HepG2 (cell line): ENCODE data around the gene XRCC3. TPM values are rescaled to one million over a fixed set of nuclear protein-coding genes. Genes with fewer than 3 reads are reported as not detected.

Experiments
- ATAC-seq: fragments of 200-7000 bp; cut with Tn5 transposase; 3 replicates; pipeline ENCODE4 v1.9.1; 2020; ENCODE audit warnings: mild to moderate bottlenecking, moderate library complexity
- BruUV-seq: library from RNA; stranded (reverse); fragments of 400-500 nt; replicated peaks from 2 replicates; lab custom pipeline; 2021; lab: Mats Ljungman, UMichigan
- CTCF ChIA-PET: fragments of 300-600 bp; formaldehyde crosslinking; extraction: SDS; loops from one replicate; lab custom pipeline; 2021; ENCODE audit warnings: low total read pairs, inconsistent platforms, low intra/inter-chr PET ratio; lab: Yijun Ruan, JAX
- POLR2A ChIA-PET: fragments of 350-600 bp; sonication (Branson Sonifier 250); formaldehyde crosslinking; loops from one replicate; lab custom pipeline; 2020; ENCODE audit warnings: antibody characterized with exemption, inconsistent platforms; lab: Yijun Ruan, JAX
- DNase-seq: peaks from one replicate; pipeline ENCODE4 v3.0.0-alpha.2; 2015; ENCODE audit warnings: low spot score
- FAIRE-seq: peaks from 3 replicates; lab custom pipeline; 2011; peaks lifted over from hg19 to GRCh38; lab: Jason Lieb, UNC
- H2AFZ ChIP-seq: one replicate; pipeline ENCODE4 v1.6.1; 2011; ENCODE audit warnings: low read length, inconsistent platforms
- H3K27ac ChIP-seq: fragments of 300-600 bp; 3 replicates; pipeline ENCODE4 v1.8.0; 2011; ENCODE audit warnings: mixed run types, mild to moderate bottlenecking, mixed read lengths, low read length, inconsistent platforms; ENCODE audit not compliant: insufficient read depth; ENCODE audit errors: extremely low read length
- H3K27me3 ChIP-seq, 2 experiments: fragments of 200-600 bp in 1 of 2; 2 replicates in 1 of 2; 3 replicates in 1 of 2; pipeline versions ENCODE4 v1.6.0 to v1.8.0; 2011; ENCODE audit warnings: low read length in 2 of 2, mild to moderate bottlenecking in 2 of 2, moderate library complexity in 2 of 2, inconsistent platforms in 1 of 2; ENCODE audit not compliant: insufficient read depth in 2 of 2, control insufficient read depth in 1 of 2
- H3K36me3 ChIP-seq, 2 experiments: fragments of 200-600 bp in 1 of 2; replicated peaks in 1 of 2; 2 replicates in 1 of 2; 3 replicates in 1 of 2; pipeline versions ENCODE4 v1.5.1 to v1.8.0; 2011; ENCODE audit warnings: low read length in 2 of 2, inconsistent platforms in 1 of 2; ENCODE audit not compliant: insufficient read depth in 2 of 2, control insufficient read depth in 1 of 2
- H3K4me1 ChIP-seq: 2 replicates; pipeline ENCODE4 v1.5.1; 2012; ENCODE audit warnings: low read length, inconsistent platforms; ENCODE audit not compliant: insufficient read depth
- H3K4me2 ChIP-seq: 2 replicates; pipeline ENCODE4 v1.6.0; 2011; ENCODE audit warnings: low read depth, low read length, inconsistent platforms
- H3K4me3 ChIP-seq, 3 experiments: fragments of 200-600 bp in 1 of 3; sonication (generic), shearing (Covaris generic) in 1 of 3; replicated peaks in 1 of 3; 2 replicates each; pipeline ENCODE4 v1.5.1; 2011 to 2016; ENCODE audit warnings: low read length in 3 of 3, inconsistent platforms in 2 of 3, low read depth in 2 of 3, mild to moderate bottlenecking in 2 of 3, control low read depth in 1 of 3, mixed read lengths in 1 of 3; ENCODE audit not compliant: insufficient read depth in 1 of 3
- H3K79me2 ChIP-seq: one replicate; pipeline ENCODE4 v1.6.1; 2011; ENCODE audit warnings: low read length, inconsistent platforms; ENCODE audit not compliant: insufficient read depth
- H3K9ac ChIP-seq: 2 replicates; pipeline ENCODE4 v1.6.0; 2011; ENCODE audit warnings: mild to moderate bottlenecking, low read depth, low read length, inconsistent platforms; ENCODE audit not compliant: insufficient read depth
- H3K9me3 ChIP-seq: 2 replicates; pipeline ENCODE4 v1.5.1; 2012; ENCODE audit warnings: mild to moderate bottlenecking, low read length
- H4K20me1 ChIP-seq: 2 replicates; pipeline ENCODE4 v1.6.0; 2011; ENCODE audit warnings: inconsistent platforms, mild to moderate bottlenecking, low read length, moderate library complexity; ENCODE audit not compliant: insufficient read depth
- AGO2 ChIP-seq: fragments of 200-400 bp; formaldehyde crosslinking; optimal IDR thresholded peaks from 2 replicates; pipeline ENCODE3; 2017; ENCODE audit warnings: mild to moderate bottlenecking, low read depth, low read length, moderate library complexity
- CREB3 ChIP-seq: sonication (generic); formaldehyde crosslinking; IDR thresholded peaks from 2 replicates; pipeline ENCODE4 v1.5.0; 2020; ENCODE audit warnings: missing genetic modification reagents
- KAT2B ChIP-seq: fragments of 150-350 bp; IDR thresholded peaks from 2 replicates; pipeline ENCODE4 v1.6.1; 2014; ENCODE audit warnings: low read depth, low read length, borderline replicate concordance
- KAT8 ChIP-seq: IDR thresholded peaks from 2 replicates; pipeline ENCODE4 v1.6.1; 2016; ENCODE audit warnings: missing genetic modification reagents, missing compliant biosample characterization
- MTF1 ChIP-seq: sonication (generic); formaldehyde crosslinking; IDR thresholded peaks from 2 replicates; pipeline ENCODE4 v1.5.0; 2020; ENCODE audit warnings: missing genetic modification reagents
- RARG ChIP-seq: sonication (generic); formaldehyde crosslinking; IDR thresholded peaks from 2 replicates; pipeline ENCODE4 v1.4.0; 2020; ENCODE audit warnings: low read depth, mild to moderate bottlenecking, missing genetic modification reagents
- REL ChIP-seq: sonication (generic); formaldehyde crosslinking; conservative IDR thresholded peaks from 2 replicates; pipeline ENCODE4 v1.8.0; 2022; ENCODE audit warnings: mild to moderate bottlenecking, missing genetic modification reagents, moderate library complexity
- RXRB ChIP-seq: IDR thresholded peaks from 2 replicates; pipeline ENCODE4 v1.6.1; 2016; ENCODE audit warnings: borderline replicate concordance, missing genetic modification reagents, missing compliant biosample characterization
- ZFP90 ChIP-seq: sonication (generic); formaldehyde crosslinking; IDR thresholded peaks from 2 replicates; pipeline ENCODE4 v1.8.0; 2022; ENCODE audit warnings: missing genetic modification reagents, mild to moderate bottlenecking, inconsistent platforms, borderline replicate concordance
- ZNF567 ChIP-seq: sonication (generic); formaldehyde crosslinking; IDR thresholded peaks from 2 replicates; pipeline ENCODE4 v1.8.1; 2023; ENCODE audit warnings: mild to moderate bottlenecking, missing genetic modification reagents, borderline replicate concordance
- ZNF772 ChIP-seq: sonication (generic); formaldehyde crosslinking; IDR thresholded peaks from 2 replicates; pipeline ENCODE4 v1.5.0; 2020; ENCODE audit warnings: mild to moderate bottlenecking, missing genetic modification reagents
- ZSCAN29 ChIP-seq: sonication (generic); formaldehyde crosslinking; conservative IDR thresholded peaks from 2 replicates; pipeline ENCODE4 v1.4.0; 2020; ENCODE audit warnings: mild to moderate bottlenecking, missing genetic modification reagents
- WGBS: methylation state at CpG from one replicate; pipeline ENCODE4 v1.1.6; 2017; ENCODE audit warnings: low lambda C conversion rate; 5-methylcytosine and 5-hydroxymethylcytosine counted together
- in situ Hi-C: cut with HindIII; loops from 2 replicates; pipeline ENCODE4 v1.10.0; 2017; ENCODE audit warnings: low pct_unique_long_range_greater_than_20kb; ENCODE audit not compliant: extremely low pct_ligation_motif_present
- intact Hi-C: fragments of 100-400 bp; cut with micrococcal nuclease; formaldehyde crosslinking; loops from one replicate; pipeline ENCODE4 v1.10.0; 2022; ENCODE audit not compliant: unreplicated experiment
- polyA plus RNA-seq, 8 experiments: library from polyadenylated mRNA; depleted of rRNA in 3 of 8; stranded (reverse) in 7 of 8; unstranded in 1 of 8; fragments of >200 nt; fragmentation: Illumina TruSeq in 4 of 8; extraction: Trizol in 4 of 8; gene quantifications; 2 replicates each; pipeline versions ENCODE4 v1.2.1 to v1.2.3, GENCODE V29; 2011 to 2016; ENCODE audit warnings: low read depth in 4 of 8, missing spikeins in 1 of 8, mixed read lengths in 1 of 8; ENCODE audit not compliant: insufficient read depth in 1 of 8
- total RNA-seq, 5 experiments: library from RNA; depleted of rRNA; stranded (reverse); fragments of >200 nt; fragmentation: Illumina TruSeq; extraction: Trizol; gene quantifications; 2 replicates each; pipeline ENCODE4 v1.2.3, GENCODE V29; 2016; ENCODE audit warnings: low read depth in 1 of 5
- TF ChIP-seq, protein P1 (sequence below), 2 experiments: fragments of 450-650 bp in 1 of 2; sonication (generic) in 1 of 2; formaldehyde crosslinking; IDR thresholded peaks; 2 replicates each; pipeline versions ENCODE4 v1.5.0 to v1.8.0; 2020 to 2022; ENCODE audit warnings: mild to moderate bottlenecking in 1 of 2, missing genetic modification reagents in 1 of 2
- TF ChIP-seq, protein P2 (sequence below): sonication (generic); formaldehyde crosslinking; IDR thresholded peaks from 2 replicates; pipeline ENCODE4 v1.5.0; 2020; ENCODE audit warnings: missing genetic modification reagents

XRCC3 gene
- total and polyA plus RNA-seq, 2 of the 13 experiments (the other 11 are each of a cell fraction or from before 2014, with no cell fraction given), result 5.4 to 25.8 TPM

GRCh38 chr14:103663506-103663905, 51.7 kb downstream of the XRCC3 start (continued):
- TF ChIP-seq CREB3 (CRISPR knock-in tag), result no peak
- TF ChIP-seq, protein P1, sequence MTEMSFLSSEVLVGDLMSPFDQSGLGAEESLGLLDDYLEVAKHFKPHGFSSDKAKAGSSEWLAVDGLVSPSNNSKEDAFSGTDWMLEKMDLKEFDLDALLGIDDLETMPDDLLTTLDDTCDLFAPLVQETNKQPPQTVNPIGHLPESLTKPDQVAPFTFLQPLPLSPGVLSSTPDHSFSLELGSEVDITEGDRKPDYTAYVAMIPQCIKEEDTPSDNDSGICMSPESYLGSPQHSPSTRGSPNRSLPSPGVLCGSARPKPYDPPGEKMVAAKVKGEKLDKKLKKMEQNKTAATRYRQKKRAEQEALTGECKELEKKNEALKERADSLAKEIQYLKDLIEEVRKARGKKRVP (CRISPR knock-in tag; IDR thresholded peaks at IDR 0.05), result no peak
- no peak for TF ChIP-seq ZFP90
- TF ChIP-seq ZNF567, result no peak
- no peak for TF ChIP-seq REL
- no peak for TF ChIP-seq ZNF772 (CRISPR knock-in tag)

GRCh38 chr14:103662591-103662990, 52.7 kb downstream of the XRCC3 start:
- WGBS, result over 99% methylated on average over 11 of the region's 17 CpGs

More at GRCh38 chr14:103662591-103662990, 52.7 kb downstream of the XRCC3 start:
- no peaks in the 10 kb centered on the region for H3K79me2 ChIP-seq
- ATAC-seq, result no peak
- FAIRE-seq, result no peak
- peak; percentile 47 for TF ChIP-seq AGO2
- no peak for TF ChIP-seq KAT2B
- no peak for TF ChIP-seq RARG (CRISPR knock-in tag)
- no peak for TF ChIP-seq MTF1 (CRISPR knock-in tag)
- no peak for TF ChIP-seq ZSCAN29
- no peak for TF ChIP-seq KAT8 (CRISPR knock-in tag)
- TF ChIP-seq RXRB (CRISPR knock-in tag), result no peak
- TF ChIP-seq, protein P2, sequence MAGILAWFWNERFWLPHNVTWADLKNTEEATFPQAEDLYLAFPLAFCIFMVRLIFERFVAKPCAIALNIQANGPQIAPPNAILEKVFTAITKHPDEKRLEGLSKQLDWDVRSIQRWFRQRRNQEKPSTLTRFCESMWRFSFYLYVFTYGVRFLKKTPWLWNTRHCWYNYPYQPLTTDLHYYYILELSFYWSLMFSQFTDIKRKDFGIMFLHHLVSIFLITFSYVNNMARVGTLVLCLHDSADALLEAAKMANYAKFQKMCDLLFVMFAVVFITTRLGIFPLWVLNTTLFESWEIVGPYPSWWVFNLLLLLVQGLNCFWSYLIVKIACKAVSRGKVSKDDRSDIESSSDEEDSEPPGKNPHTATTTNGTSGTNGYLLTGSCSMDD (CRISPR knock-in tag), result no peak
- ChIA-PET CTCF (no interaction called here), POLR2A (no interaction called here)
- no peak overlapping the region for H2AFZ ChIP-seq
- no peaks in the 10 kb centered on the region for H3K9me3 ChIP-seq
- no peaks in the 10 kb centered on the region; the same call in 1 of the 2 replicates for H4K20me1 ChIP-seq
- intact Hi-C loops (no loop called here), in situ Hi-C loops (no loop called here)
- BruUV-seq, result no TSS peak
- H3K27me3 ChIP-seq, result no peaks in the 10 kb centered on the region
- H3K4me2 ChIP-seq, result no peak overlapping the region
- no peak overlapping the region for H3K9ac ChIP-seq
- H3K4me3 ChIP-seq, result no peak overlapping the region
- peaks cover 30 to 49% of the 10 kb centered on the region in 2 experiments for H3K36me3 ChIP-seq
- H3K4me1 ChIP-seq, result no peaks in the 10 kb centered on the region
- DNase-seq, result no peak
- no peak overlapping the region for H3K27ac ChIP-seq
